SK-N-MC (cell line): ENCODE data around the gene RIMS3.

ENCODE experiments used
- DNase-seq: peaks from one replicate; pipeline ENCODE4 v3.0.0-alpha.2; 2011; ENCODE audit warnings: low read depth, low spot score
- H3K27ac ChIP-seq: fragments of 200-600 bp; sonication (generic); 2 replicates; pipeline ENCODE4 v1.5.1; 2016; ENCODE audit warnings: mixed run types
- H3K36me3 ChIP-seq: fragments of 200-600 bp; sonication (generic); 2 replicates; pipeline ENCODE4 v1.6.1; 2017; ENCODE audit warnings: antibody characterized with exemption, low read length, mixed read lengths; ENCODE audit not compliant: insufficient read depth
- H3K4me3 ChIP-seq: fragments of 200-600 bp; sonication (generic); 2 replicates; pipeline ENCODE4 v1.5.1; 2016
- H3K9ac ChIP-seq: fragments of 200-600 bp; sonication (generic); 2 replicates; pipeline ENCODE4 v1.8.0; 2017; ENCODE audit warnings: mixed run types, mixed read lengths; ENCODE audit not compliant: insufficient read length
- H3K9me3 ChIP-seq: fragments of 200-600 bp; sonication (generic); 2 replicates; pipeline ENCODE4 v1.6.1; 2017; ENCODE audit warnings: low read depth, mild to moderate bottlenecking, antibody characterized with exemption, low read length, moderate library complexity, mixed read lengths
- EZH2 ChIP-seq: fragments of 200-600 bp; sonication (generic); IDR thresholded peaks from one replicate; pipeline ENCODE4 v1.6.1; 2017; ENCODE audit warnings: antibody characterized with exemption
- FOXP2 ChIP-seq: optimal IDR thresholded peaks from 2 replicates; pipeline ENCODE3; 2011; ENCODE audit warnings: mild to moderate bottlenecking, moderate library complexity; ENCODE audit not compliant: insufficient read depth; ENCODE audit errors: extremely low read length, control extremely low read depth
- POLR2AphosphoS5 ChIP-seq: IDR thresholded peaks from 2 replicates; pipeline ENCODE4 v1.6.1; 2012; ENCODE audit warnings: mild to moderate bottlenecking, low read depth, low read length, borderline replicate concordance

Gene RIMS3

DNA sequence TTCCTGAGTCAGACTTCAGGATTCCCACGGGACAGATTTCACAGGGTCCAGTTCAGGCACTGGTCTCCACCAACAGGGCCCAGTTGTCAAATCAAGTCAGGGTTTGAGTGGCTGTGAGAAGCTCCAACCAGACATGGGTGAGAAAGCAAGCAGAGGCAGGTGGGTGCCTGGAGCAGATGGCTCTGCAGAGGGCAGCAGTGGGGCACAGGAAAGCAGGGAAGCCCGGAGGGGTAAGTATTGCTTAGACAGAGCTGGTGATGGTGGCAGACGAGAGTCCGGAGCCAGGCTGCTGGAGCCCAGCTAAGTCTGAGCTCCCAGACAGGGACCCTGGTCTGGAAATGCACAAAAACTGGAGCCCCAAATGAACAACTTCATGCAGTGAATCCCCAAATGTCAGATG is 40.4 kb downstream of the RIMS3 start:
- Histone ChIP-seq H3K36me3 (no peaks in the 10 kb centered on the region), H3K9me3 (no peaks in the 10 kb centered on the region), H3K27ac (no peak overlapping the region), H3K4me3 (no peak overlapping the region), H3K9ac (no peak overlapping the region)
- DNase-seq = no peak
- no peak for TF ChIP-seq FOXP2
- no peak for TF ChIP-seq POLR2AphosphoS5
- no peak for TF ChIP-seq EZH2

DNA sequence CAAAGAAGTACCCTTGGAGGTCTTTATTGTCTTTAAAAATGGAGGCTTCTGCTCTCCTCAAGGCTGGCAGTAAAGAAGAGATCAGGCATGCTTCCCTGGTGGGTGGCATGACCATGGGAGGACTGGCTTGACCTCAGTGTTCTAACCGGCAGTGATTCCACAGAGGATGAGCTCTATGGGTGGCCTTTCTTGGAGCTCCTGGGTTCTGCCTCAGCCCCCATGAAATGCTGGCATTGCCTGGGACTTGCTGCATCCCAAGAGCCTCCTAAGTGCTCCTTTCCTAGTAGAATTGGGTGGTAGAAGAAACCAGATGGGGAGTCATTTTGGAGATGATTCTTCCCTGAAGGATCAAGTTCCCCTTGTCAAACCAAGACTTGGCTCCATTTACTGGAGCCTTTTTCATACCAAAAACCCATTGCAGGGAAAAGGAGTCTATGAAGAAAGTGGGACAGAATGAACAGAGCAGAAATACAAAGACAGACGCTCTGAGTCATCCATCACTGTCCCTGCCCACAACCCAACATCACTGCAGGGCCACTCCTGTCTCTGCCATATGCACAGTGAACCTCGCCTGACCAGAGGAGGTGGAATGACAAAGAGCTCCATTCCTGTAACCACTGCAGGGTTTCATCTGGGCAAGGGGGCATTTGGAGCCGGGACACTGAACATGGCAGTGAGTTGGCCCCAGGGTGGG is 42.4 kb downstream of the RIMS3 start:
- DNase-seq = no peak
- TF ChIP-seq FOXP2 (no peak), POLR2AphosphoS5 (no peak), EZH2 (no peak)
- no peak overlapping the region for H3K4me3 ChIP-seq

DNA sequence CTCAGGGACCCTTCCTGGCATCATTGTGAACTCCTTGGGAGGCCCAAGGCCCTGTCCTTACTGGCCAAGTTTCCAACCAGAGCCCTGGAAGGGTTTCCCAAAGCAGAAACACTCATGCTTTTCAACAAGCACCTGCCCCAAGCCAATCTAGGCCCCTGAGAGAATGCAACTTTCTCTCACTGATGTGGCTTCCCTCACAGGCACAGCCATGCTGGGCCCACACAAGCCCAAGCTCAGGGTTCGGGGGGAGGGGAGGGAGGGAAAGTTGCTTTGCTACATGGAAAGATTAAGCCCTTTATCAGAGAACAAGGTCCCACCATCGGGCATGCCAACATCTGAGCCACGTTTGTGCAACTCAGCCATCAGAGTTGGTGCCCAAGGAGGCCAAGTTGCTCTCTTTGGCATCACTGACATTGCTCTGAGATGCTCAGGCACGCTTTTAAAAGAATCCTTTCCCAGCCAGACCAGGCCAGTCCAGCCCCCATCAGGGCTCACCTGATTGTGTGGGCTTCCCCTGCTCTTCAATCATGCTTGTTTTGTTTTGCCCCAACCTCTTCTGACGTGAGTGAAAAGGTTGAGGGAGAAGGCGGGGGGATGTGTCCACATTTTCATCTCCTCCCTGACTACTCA is 43.5 kb downstream of the RIMS3 start:
- no peak for TF ChIP-seq POLR2AphosphoS5
- no peak for TF ChIP-seq EZH2
- TF ChIP-seq FOXP2 = no peak
- no peak overlapping the region for H3K4me3 ChIP-seq

More for the DNA sequence above, 42.4 kb downstream of the RIMS3 start:
- Histone ChIP-seq H3K9me3 (no peaks in the 10 kb centered on the region), H3K36me3 (no peaks in the 10 kb centered on the region), H3K9ac (no peak overlapping the region), H3K27ac (no peak overlapping the region)

DNA sequence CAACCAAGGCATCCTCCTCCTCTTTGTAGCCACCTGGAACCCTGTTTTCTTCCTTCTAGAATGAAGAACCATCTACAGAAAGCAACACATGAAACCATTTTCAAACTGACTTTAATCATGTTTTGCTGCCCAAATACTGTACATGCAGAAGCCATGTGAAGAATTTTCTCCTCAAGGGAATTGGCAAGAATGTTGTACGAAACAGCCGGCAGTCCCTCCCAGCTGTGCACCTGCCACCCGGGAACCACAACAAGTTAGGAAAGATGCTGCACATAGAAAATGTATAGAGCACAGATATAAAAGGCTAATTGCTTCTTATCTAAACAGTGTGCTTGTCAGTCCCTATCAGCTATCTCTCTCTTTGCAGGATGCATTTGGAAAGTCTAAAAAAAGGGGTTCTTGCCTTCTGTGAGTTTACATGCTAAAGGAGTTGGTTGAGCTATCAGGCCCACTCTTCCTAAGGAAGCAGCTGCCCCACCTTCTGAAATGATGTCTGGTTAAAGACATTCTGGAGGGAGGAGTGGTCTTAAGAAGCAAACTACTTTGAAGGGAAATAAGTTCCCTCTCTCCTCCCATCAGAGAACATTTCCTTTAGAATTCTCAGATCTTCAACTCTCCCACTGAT is 44.8 kb downstream of the RIMS3 start:
- no peak overlapping the region for H3K4me3 ChIP-seq
- TF ChIP-seq FOXP2 = no peak
- no peak for TF ChIP-seq POLR2AphosphoS5
- no peak for TF ChIP-seq EZH2
- DNase-seq = no peak
- H3K27ac ChIP-seq = no peak overlapping the region
- no peak overlapping the region for H3K9ac ChIP-seq
- H3K36me3 ChIP-seq = no peaks in the 10 kb centered on the region
- no peaks in the 10 kb centered on the region for H3K9me3 ChIP-seq

More for the DNA sequence above, 43.5 kb downstream of the RIMS3 start:
- Histone ChIP-seq H3K9ac (no peak overlapping the region), H3K9me3 (no peaks in the 10 kb centered on the region), H3K36me3 (no peaks in the 10 kb centered on the region), H3K27ac (no peak overlapping the region)
- no peak for DNase-seq

DNA sequence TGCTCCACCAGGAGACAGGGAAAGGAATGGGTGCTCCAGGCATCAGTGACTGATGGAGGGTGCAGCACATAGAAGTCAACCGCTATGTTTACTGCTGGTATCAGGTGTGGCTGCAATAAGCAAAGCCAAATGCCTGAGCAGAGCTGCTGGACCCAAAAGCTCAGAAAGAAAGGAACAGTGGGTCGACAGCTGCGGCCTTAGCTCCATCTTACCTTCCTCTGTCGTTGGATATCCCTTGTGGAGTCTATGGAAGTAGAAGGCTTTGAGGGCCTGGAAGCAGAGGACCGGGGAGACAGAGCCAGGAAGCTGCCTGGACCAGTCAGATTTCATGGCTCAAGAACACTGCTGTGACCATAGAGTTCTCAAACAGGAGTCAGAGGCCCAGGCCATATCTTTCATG is 45.3 kb downstream of the RIMS3 start:
- H3K9me3 ChIP-seq = no peaks in the 10 kb centered on the region
- H3K9ac ChIP-seq = no peak overlapping the region
- DNase-seq = no peak
- H3K27ac ChIP-seq = no peak overlapping the region
- TF ChIP-seq POLR2AphosphoS5 (no peak), EZH2 (no peak), FOXP2 (no peak)
- no peaks in the 10 kb centered on the region for H3K36me3 ChIP-seq
- no peak overlapping the region for H3K4me3 ChIP-seq

DNA sequence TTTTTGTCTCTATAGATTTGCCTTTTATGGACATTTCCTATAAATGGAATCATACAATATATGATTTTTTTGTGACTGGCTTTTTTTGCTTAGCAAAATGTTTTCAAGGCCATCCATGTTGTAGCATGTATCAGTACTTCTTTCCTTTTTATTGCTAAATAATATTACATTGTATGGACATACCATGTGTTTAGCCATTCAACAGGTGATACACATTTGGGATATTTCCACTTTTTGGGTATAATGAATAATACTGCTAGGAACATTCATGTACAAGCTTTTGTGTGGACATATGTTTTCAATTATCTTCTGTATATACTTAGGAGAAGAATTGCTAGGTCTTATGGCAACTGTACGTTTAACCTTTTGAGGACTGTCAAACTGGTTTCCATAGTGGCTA is 47.4 kb downstream of the RIMS3 start:
- no peak for TF ChIP-seq POLR2AphosphoS5
- no peak for TF ChIP-seq EZH2
- no peak for TF ChIP-seq FOXP2
- Histone ChIP-seq H3K36me3 (no peaks in the 10 kb centered on the region), H3K4me3 (no peak overlapping the region), H3K9me3 (no peaks in the 10 kb centered on the region), H3K27ac (no peak overlapping the region), H3K9ac (no peak overlapping the region)
- DNase-seq = no peak

GRCh38 chr1:40612345-40612831 is 53.1 kb downstream of the RIMS3 start:
- Histone ChIP-seq H3K4me3 (no peak overlapping the region), H3K27ac (no peak overlapping the region), H3K36me3 (no peaks in the 10 kb centered on the region), H3K9ac (no peak overlapping the region), H3K9me3 (no peaks in the 10 kb centered on the region)
- TF ChIP-seq POLR2AphosphoS5 (no peak), EZH2 (no peak), FOXP2 (no peak)
- DNase-seq = peak; percentile 39

- TF ChIP-seq EZH2 = no peak
- TF ChIP-seq FOXP2 = no peak
- TF ChIP-seq POLR2AphosphoS5 = no peak
- DNase-seq = no peak
Measured at GRCh38 chr1:40610156-40610555, 55.3 kb downstream of the RIMS3 start.

DNA sequence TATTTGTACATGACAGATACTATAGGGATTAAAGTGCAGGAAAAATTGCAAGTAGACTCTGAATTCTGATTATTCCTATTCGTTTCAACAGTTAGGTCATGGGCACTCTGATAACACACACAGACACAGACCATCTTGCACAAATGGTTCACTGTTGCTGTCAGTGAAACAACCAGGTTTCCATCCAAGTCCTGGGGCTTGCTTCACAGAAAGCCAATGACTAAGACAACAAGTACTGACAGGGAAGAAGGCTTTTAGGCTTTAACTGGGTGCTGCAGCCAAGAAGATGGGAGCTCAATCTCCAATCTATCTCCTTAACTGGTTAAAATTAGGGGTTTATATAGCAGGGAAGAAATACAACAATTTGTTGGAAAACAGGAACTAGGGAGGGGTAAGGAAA is 57.6 kb downstream of the RIMS3 start:
- H3K9me3 ChIP-seq = no peaks in the 10 kb centered on the region
- no peak overlapping the region for H3K4me3 ChIP-seq
- no peak for TF ChIP-seq FOXP2
- no peak for TF ChIP-seq POLR2AphosphoS5
- no peak for TF ChIP-seq EZH2
- no peak overlapping the region for H3K27ac ChIP-seq
- no peak for DNase-seq
- no peaks in the 10 kb centered on the region for H3K36me3 ChIP-seq
- H3K9ac ChIP-seq = no peak overlapping the region

More at GRCh38 chr1:40610156-40610555, 55.3 kb downstream of the RIMS3 start:
- H3K27ac ChIP-seq = no peak overlapping the region
- no peak overlapping the region for H3K4me3 ChIP-seq
- no peak overlapping the region for H3K9ac ChIP-seq
- no peaks in the 10 kb centered on the region for H3K36me3 ChIP-seq
- no peaks in the 10 kb centered on the region for H3K9me3 ChIP-seq
